GM12891 (cell line): ENCODE measurements around the gene LFNG.

Source experiments
- POLR2A ChIP-seq: IDR thresholded peaks from 2 replicates; pipeline ENCODE4 v1.6.1; 2011; ENCODE audit warnings: low read depth, low read length, control low read depth
- POLR2AphosphoS5 ChIP-seq: IDR thresholded peaks from 2 replicates; pipeline ENCODE4 v1.6.1; 2011; ENCODE audit warnings: low read depth, low read length, control low read depth
- SPI1 ChIP-seq: IDR thresholded peaks from 2 replicates; pipeline ENCODE4 v1.6.1; 2011; ENCODE audit warnings: low read depth, low read length, control low read depth
- TAF1 ChIP-seq: IDR thresholded peaks from 2 replicates; pipeline ENCODE4 v1.6.1; 2011; ENCODE audit warnings: low read depth, low read length, control low read depth

DNA sequence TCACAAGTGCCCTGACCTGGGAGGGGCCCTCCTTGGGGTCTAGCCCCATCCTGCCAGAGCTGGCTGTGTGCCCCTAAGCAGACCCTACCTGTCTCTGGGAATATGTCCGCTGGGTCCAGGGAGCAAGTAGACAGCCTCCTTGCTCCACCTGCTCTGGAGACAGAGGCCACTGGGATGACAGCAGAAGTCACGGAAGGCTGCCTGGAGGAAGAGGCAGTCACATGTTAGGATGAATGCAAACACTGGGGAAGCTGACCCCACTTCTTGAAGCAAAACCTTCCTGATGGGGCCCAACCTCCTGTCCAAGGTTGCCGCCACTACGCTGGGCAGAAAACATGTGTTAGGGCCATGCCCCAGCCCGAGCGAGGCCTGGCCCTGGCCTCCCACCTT is 11.7 kb upstream of the LFNG start:
- TF ChIP-seq TAF1 = no peak
- no peak for TF ChIP-seq POLR2AphosphoS5
- TF ChIP-seq POLR2A = no peak
- TF ChIP-seq SPI1 = no peak
